CD4-positive, alpha-beta memory T cell (primary cell): ENCODE results near the gene TMEM256. TPM values are rescaled to one million over a fixed set of nuclear protein-coding genes. Genes with fewer than 3 reads are reported as not detected.
A peak's percentile ranks its signal among the peaks of the same experiment; 100 is the strongest.

Source experiments
- CTCF ChIA-PET: fragments of 350-600 bp; sonication (Branson Sonifier 250); formaldehyde crosslinking; loops from one replicate; lab custom pipeline; 2021; ENCODE audit warnings: inconsistent platforms; ENCODE audit not compliant: partially characterized antibody; lab: Charles Lee
- POLR2A ChIA-PET: fragments of 350-600 bp; sonication (Branson Sonifier 250); formaldehyde crosslinking; loops from one replicate; lab custom pipeline; 2021; ENCODE audit not compliant: partially characterized antibody; lab: Charles Lee
- DNase-seq, 5 donors: peaks; one replicate each; pipeline versions ENCODE4 v3.0.0 to v3.0.0-alpha.2; 2020 to 2022; ENCODE audit warnings: mixed read lengths in 1 of 5
- H3K27ac ChIP-seq: one replicate; pipeline ENCODE4 v1.7.0; 2013; ENCODE audit warnings: low read depth, low read length
- H3K27me3 ChIP-seq: 2 replicates; pipeline ENCODE4 v1.7.0; 2013; ENCODE audit warnings: mild to moderate bottlenecking, low read length, moderate library complexity; ENCODE audit not compliant: insufficient read depth
- H3K36me3 ChIP-seq: 2 replicates; pipeline ENCODE4 v1.7.0; 2013; ENCODE audit warnings: mild to moderate bottlenecking, low read length, moderate library complexity; ENCODE audit not compliant: insufficient read depth
- H3K4me1 ChIP-seq: 2 replicates; pipeline ENCODE4 v1.7.0; 2013; ENCODE audit warnings: mild to moderate bottlenecking, low read length, moderate library complexity; ENCODE audit not compliant: insufficient read depth
- H3K4me3 ChIP-seq, 2 donors: one replicate each; pipeline ENCODE4 v1.7.0; 2013; ENCODE audit warnings: low read length in 2 of 2, mild to moderate bottlenecking in 1 of 2
- H3K9me3 ChIP-seq, 2 donors: one replicate each; pipeline ENCODE4 v1.7.0; 2013; ENCODE audit warnings: low read length in 2 of 2, control low read depth in 1 of 2; ENCODE audit not compliant: control insufficient read depth in 1 of 2
- H3K27ac Mint-ChIP-seq, 7 donors: one replicate each; pipeline ENCODE4 v1.8.0; 2020 to 2021; ENCODE audit warnings: mixed read lengths in 7 of 7, mild to moderate bottlenecking in 6 of 7, inconsistent platforms in 3 of 7, moderate library complexity in 3 of 7
- H3K27me3 Mint-ChIP-seq, 2 donors: one replicate each; pipeline ENCODE4 v1.8.0; 2020 to 2021; ENCODE audit warnings: mixed read lengths in 2 of 2
- H3K36me3 Mint-ChIP-seq, 2 donors: one replicate each; pipeline ENCODE4 v1.8.0; 2020 to 2021; ENCODE audit warnings: mixed read lengths in 2 of 2, inconsistent platforms in 1 of 2, mild to moderate bottlenecking in 1 of 2
- H3K4me1 Mint-ChIP-seq, 4 donors: one replicate each; pipeline ENCODE4 v1.8.0; 2020 to 2021; ENCODE audit warnings: mixed read lengths in 4 of 4, mild to moderate bottlenecking in 1 of 4
- H3K4me3 Mint-ChIP-seq, 8 donors: one replicate each; pipeline ENCODE4 v1.8.0; 2020 to 2021; ENCODE audit warnings: mixed read lengths in 8 of 8, mild to moderate bottlenecking in 7 of 8, moderate library complexity in 6 of 8, inconsistent platforms in 3 of 8
- H3K9me3 Mint-ChIP-seq, 8 donors: one replicate each; pipeline ENCODE4 v1.8.0; 2020 to 2021; ENCODE audit warnings: mixed read lengths in 8 of 8, mild to moderate bottlenecking in 5 of 8, inconsistent platforms in 3 of 8, moderate library complexity in 1 of 8
- intact Hi-C: fragments of 100-400 bp; cut with micrococcal nuclease; formaldehyde crosslinking; loops from one replicate; pipeline ENCODE4 v1.15.1; 2023
- polyA plus RNA-seq, 2 donors: library from polyadenylated mRNA; unstranded; fragments of 300-500 nt; fragmentation: Illumina TruSeq; gene quantifications; one replicate each; pipeline ENCODE4 v1.2.3, GENCODE V29; 2021
- total RNA-seq, 2 experiments: library from RNA; stranded (reverse); gene quantifications; one replicate each; pipeline ENCODE4 v1.2.3, GENCODE V29; 2021

The TMEM256 gene
- total and polyA plus RNA-seq, 4 experiments from 2014 or later: 35.4 to 51.1 (median 44.1) TPM

GRCh38 chr17:7442142-7442541 is 38.2 kb upstream of the TMEM256 start:
- H3K36me3 ChIP-seq: no peaks in the 10 kb centered on the region
- no peak overlapping the region for H3K27ac ChIP-seq
- Mint-ChIP-seq H3K36me3 (peaks cover 0 to 7% of the 10 kb centered on the region in 2 donors), H3K4me1 (peaks cover 24 to 51% (median 40%) of the 10 kb centered on the region in 4 donors), H3K27me3 (peaks cover 36 to 54% of the 10 kb centered on the region in 2 donors), H3K27ac (peak overlapping the region in 1 of 7 donors; percentile 30), H3K4me3 (peak overlapping the region in 2 of 8 donors; percentile 17 to 30), H3K9me3 (no peaks in the 10 kb centered on the region)
- no peaks in the 10 kb centered on the region for H3K9me3 ChIP-seq
- peaks cover 55% of the 10 kb centered on the region for H3K4me1 ChIP-seq
- no peak overlapping the region for H3K4me3 ChIP-seq
- POLR2A ChIA-PET: interaction anchor here (0.7 to 9.3 kb wide), 5 partner anchors 14 to 106 kb away, joined by 3 to 138 read pairs (median 6); partner anchors contain the start of genes ACAP1, SLC35G6 and ZBTB4
- no peak for DNase-seq
- peaks cover 56% of the 10 kb centered on the region for H3K27me3 ChIP-seq
- intact Hi-C loops: no loop called here
- CTCF ChIA-PET: interaction anchor here (1.4 to 2.9 kb wide), 3 partner anchors 12 to 119 kb away, joined by 4 to 11 read pairs (median 8); partner anchors contain the start of genes NEURL4 and SENP3

GRCh38 chr17:7441266-7441665 is 37.4 kb upstream of the TMEM256 start:
- POLR2A ChIA-PET: interaction anchor here (0.7 to 9.3 kb wide), 6 partner anchors 15 to 120 kb away, joined by 3 to 176 read pairs (median 48); partner anchors contain the start of genes ACAP1, POLR2A, SENP3 and SLC35G6

GRCh38 chr17:7440834-7441195 is 36.9 kb upstream of the TMEM256 start:
- Histone ChIP-seq H3K36me3 (no peaks in the 10 kb centered on the region), H3K9me3 (no peaks in the 10 kb centered on the region), H3K4me3 (no peak overlapping the region), H3K27ac (no peak overlapping the region), H3K27me3 (peaks cover 44% of the 10 kb centered on the region), H3K4me1 (peaks cover 55% of the 10 kb centered on the region)
- H3K36me3 Mint-ChIP-seq: peaks cover 4 to 5% of the 10 kb centered on the region in 2 donors
- POLR2A ChIA-PET: interaction anchor here (0.8 to 9.3 kb wide), 6 partner anchors 15 to 120 kb away, joined by 3 to 176 read pairs (median 48); partner anchors contain the start of genes ACAP1, POLR2A, SENP3 and SLC35G6
- H3K4me1 Mint-ChIP-seq: peaks cover 25 to 56% (median 40%) of the 10 kb centered on the region in 4 donors
- CTCF ChIA-PET: interaction anchor here (0.8 to 2.9 kb wide), 6 partner anchors 13 to 120 kb away, joined by 3 to 11 read pairs (median 4); partner anchors contain the start of genes NEURL4 and SENP3
- no peak overlapping the region for H3K27ac Mint-ChIP-seq
- intact Hi-C loops: no loop called here
- peaks cover 33 to 49% of the 10 kb centered on the region in 2 donors for H3K27me3 Mint-ChIP-seq
- peak overlapping the region in 1 of 8 donors; percentile 75 for H3K4me3 Mint-ChIP-seq
- DNase-seq: peak in 1 of 5 donors; percentile 43
- H3K9me3 Mint-ChIP-seq: no peaks in the 10 kb centered on the region

More at GRCh38 chr17:7441266-7441665, 37.4 kb upstream of the TMEM256 start:
- peaks cover 55% of the 10 kb centered on the region for H3K4me1 ChIP-seq
- peaks cover 48% of the 10 kb centered on the region for H3K27me3 ChIP-seq
- Mint-ChIP-seq H3K27ac (peak overlapping the region in 1 of 7 donors; percentile 30), H3K27me3 (peaks cover 35 to 51% of the 10 kb centered on the region in 2 donors), H3K4me1 (peaks cover 26 to 56% (median 40%) of the 10 kb centered on the region in 4 donors), H3K36me3 (peaks cover 2 to 5% of the 10 kb centered on the region in 2 donors), H3K9me3 (no peaks in the 10 kb centered on the region), H3K4me3 (peak overlapping the region in 1 of 8 donors; percentile 52)
- CTCF ChIA-PET: interaction anchor here (0.8 to 2.9 kb wide), 6 partner anchors 13 to 120 kb away, joined by 3 to 11 read pairs (median 4); partner anchors contain the start of genes NEURL4 and SENP3
- no peak overlapping the region for H3K27ac ChIP-seq
- intact Hi-C loops: no loop called here
- H3K36me3 ChIP-seq: no peaks in the 10 kb centered on the region
- H3K4me3 ChIP-seq: no peak overlapping the region
- peak in 1 of 5 donors; percentile 7 for DNase-seq
- no peaks in the 10 kb centered on the region for H3K9me3 ChIP-seq

GRCh38 chr17:7440113-7440833 is 36.4 kb upstream of the TMEM256 start:
- H3K27ac Mint-ChIP-seq: peak overlapping the region in 4 of 7 donors; percentile 13 to 81 (median 58)
- Histone ChIP-seq H3K27me3 (peaks cover 38% of the 10 kb centered on the region), H3K4me3 (peak overlapping the region in 1 of 2 donors; percentile 41), H3K4me1 (peaks cover 51% of the 10 kb centered on the region), H3K27ac (no peak overlapping the region), H3K36me3 (no peaks in the 10 kb centered on the region), H3K9me3 (no peaks in the 10 kb centered on the region)
- no peaks in the 10 kb centered on the region for H3K9me3 Mint-ChIP-seq
- intact Hi-C loops: no loop called here
- H3K4me3 Mint-ChIP-seq: peak overlapping the region; percentile 48 to 91 (median 72)
- peaks cover 27 to 43% of the 10 kb centered on the region in 2 donors for H3K27me3 Mint-ChIP-seq
- DNase-seq: peak in 4 of 5 donors; percentile 19 to 54 (median 24)
- H3K36me3 Mint-ChIP-seq: peaks cover 5 to 7% of the 10 kb centered on the region in 2 donors
- H3K4me1 Mint-ChIP-seq: peaks cover 23 to 56% (median 36%) of the 10 kb centered on the region in 4 donors
- CTCF ChIA-PET: interaction anchor here (0.7 to 5.4 kb wide), 6 partner anchors 14 to 121 kb away, joined by 3 to 88 read pairs (median 6); partner anchors contain the start of genes KCTD11, SENP3 and TMEM95
- POLR2A ChIA-PET: interaction anchor here (0.8 to 9.3 kb wide), 8 partner anchors 16 to 149 kb away, joined by 3 to 176 read pairs (median 6); partner anchors contain the start of genes ACAP1, MPDU1, POLR2A and SENP3

GRCh38 chr17:7439462-7440112 is 35.7 kb upstream of the TMEM256 start, which contains the start of gene FGF11:
Gene FGF11, plus strand, starts transcription at chr17:7439512. Its CDS starts 109 bp downstream, at chr17:7439621.
- Histone ChIP-seq H3K27me3 (peaks cover 35% of the 10 kb centered on the region), H3K9me3 (no peaks in the 10 kb centered on the region), H3K27ac (no peak within 1 kb of the TSS), H3K36me3 (no peaks in the 10 kb centered on the region), H3K4me1 (peaks cover 47% of the 10 kb centered on the region), H3K4me3 (peak within 1 kb of the TSS in 1 of 2 donors; percentile 41)
- peaks cover 27 to 39% of the 10 kb centered on the region in 2 donors for H3K27me3 Mint-ChIP-seq
- H3K9me3 Mint-ChIP-seq: no peaks in the 10 kb centered on the region
- H3K27ac Mint-ChIP-seq: peak within 1 kb of the TSS in 6 of 7 donors; percentile 36 to 98 (median 69)
- H3K4me1 Mint-ChIP-seq: peaks cover 25 to 56% (median 38%) of the 10 kb centered on the region in 4 donors
- peak in 1 of 5 donors; percentile 33 for DNase-seq
- ChIA-PET POLR2A (interaction anchor here (0.8 to 9.3 kb wide), 7 partner anchors 16 to 150 kb away, joined by 3 to 176 read pairs (median 4); partner anchors contain the start of genes ACAP1, MPDU1, POLR2A and SLC35G6), CTCF (interaction anchor here (0.7 to 5.4 kb wide), 4 partner anchors 14 to 121 kb away, joined by 3 to 88 read pairs (median 8); partner anchors contain the start of genes KCTD11 and TMEM95)
- intact Hi-C loops: no loop called here
- peaks cover 5 to 9% of the 10 kb centered on the region in 2 donors for H3K36me3 Mint-ChIP-seq
- H3K4me3 Mint-ChIP-seq: peak within 1 kb of the TSS; percentile 57 to 91 (median 74)
